ENCODE measurements around the gene FRMD4A. TPM values are rescaled to one million over a fixed set of nuclear protein-coding genes. Genes with fewer than 3 reads are reported as not detected.

FRMD4A gene
- polyA plus RNA-seq, 4 donors, result 59.5 to 85.2 (median 76.5) TPM

- DNase-seq (ENCODE audit: low read depth in 4 of 4, low spot score in 3 of 4), result no peak
Observed at GRCh38 chr10:13650961-13651360, 679.8 kb downstream of the FRMD4A start.

DNA sequence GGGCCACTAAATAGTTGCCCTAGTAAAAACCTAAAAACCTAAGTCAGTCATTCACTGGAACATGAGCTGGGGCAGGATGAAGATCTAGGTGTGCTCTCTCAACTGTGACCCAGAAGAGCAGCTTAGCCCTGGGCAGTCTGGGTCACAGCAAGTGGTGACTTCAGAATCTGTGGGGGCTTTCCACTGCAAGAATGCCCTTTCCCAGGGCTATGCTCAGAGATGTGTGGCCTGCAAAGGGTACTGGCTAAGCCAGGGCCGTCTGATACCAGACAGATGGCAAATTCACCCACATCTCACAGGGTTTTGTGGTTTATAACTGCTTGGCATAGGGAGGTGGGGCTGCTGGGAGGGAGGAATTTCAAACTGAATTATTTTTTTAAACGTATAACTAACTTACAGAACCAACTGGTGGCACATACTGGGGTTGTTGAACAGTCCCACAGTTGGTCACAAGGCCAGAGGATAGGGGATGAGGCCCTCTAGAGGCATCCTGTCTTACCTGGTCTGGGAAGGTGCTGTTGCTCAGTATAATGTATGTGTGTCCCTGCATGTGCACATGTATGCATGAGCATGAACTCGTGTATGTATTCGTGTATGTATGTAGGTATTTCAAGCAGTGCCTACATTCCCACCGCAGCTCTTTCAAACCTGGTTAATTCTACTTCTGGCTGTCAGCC lies 680.7 kb downstream of the FRMD4A start:
- DNase-seq (ENCODE audit: low read depth in 4 of 4, low spot score in 3 of 4), result no peak

- no peak for DNase-seq (ENCODE audit: low read depth in 4 of 4, low spot score in 3 of 4)
Observed at GRCh38 chr10:13648425-13648824, 682.3 kb downstream of the FRMD4A start.

DNA sequence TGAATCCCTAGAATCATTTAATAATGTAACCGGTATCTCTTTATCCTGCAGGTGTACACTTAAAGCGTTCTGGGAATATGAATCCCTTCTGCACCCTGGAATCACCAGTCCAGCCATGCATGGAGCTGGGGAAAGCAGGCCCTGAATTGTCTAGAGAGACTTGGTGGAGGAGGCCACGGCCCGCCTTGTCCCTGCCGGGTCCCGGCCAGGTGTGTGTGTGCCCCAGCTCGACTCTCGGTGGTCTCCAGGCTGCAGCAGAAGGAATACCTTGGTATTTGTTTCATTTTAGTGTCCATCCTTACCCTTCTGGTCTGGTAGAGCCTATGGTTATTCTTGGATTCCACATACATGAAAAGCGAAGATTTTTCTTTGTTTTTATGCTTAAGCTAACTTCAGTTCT lies 685.9 kb downstream of the FRMD4A start:
- no peak for DNase-seq (ENCODE audit: low read depth in 4 of 4, low spot score in 3 of 4)

DNA sequence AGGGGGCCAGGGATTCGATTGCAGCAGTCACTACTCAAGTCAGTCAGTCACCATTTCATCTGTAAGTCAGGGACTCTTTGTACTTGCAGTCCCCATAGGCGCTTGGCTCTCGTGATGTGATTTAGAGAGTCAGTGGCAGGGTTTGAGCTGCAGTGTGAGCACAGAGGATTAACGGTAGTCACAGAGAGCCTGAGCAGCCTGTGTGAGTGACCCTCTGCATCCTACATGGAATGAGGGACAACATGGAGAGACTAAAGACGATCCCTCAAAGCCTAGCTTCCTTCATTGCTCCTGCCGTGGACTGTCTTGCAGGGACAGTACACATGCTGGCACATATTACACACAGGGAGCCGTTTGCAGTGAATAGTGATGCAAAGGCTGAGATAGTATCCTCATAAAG lies 687.7 kb downstream of the FRMD4A start:
- no peak for DNase-seq (ENCODE audit: low read depth in 4 of 4, low spot score in 3 of 4)

DNA sequence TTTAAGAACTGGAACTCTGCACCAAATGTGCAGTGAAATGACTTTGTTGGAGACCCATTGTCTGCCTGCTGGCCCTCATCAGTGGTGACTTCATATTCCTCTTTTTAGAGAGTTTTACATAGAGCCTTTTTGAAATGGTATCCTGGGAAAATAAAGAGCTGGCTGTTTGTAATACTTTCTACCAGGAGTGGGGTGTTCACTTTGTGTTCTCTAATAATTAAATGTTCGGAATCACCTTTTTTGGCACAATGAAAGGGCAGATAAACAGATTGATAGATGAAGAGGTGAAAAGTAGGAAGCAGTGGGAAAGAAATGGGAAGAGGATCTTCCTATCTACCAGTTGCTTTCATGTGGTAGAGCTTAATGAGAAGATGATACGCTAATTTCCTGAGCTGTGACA lies 688.4 kb downstream of the FRMD4A start:
- no peak for DNase-seq (ENCODE audit: low read depth in 4 of 4, low spot score in 3 of 4)

DNA sequence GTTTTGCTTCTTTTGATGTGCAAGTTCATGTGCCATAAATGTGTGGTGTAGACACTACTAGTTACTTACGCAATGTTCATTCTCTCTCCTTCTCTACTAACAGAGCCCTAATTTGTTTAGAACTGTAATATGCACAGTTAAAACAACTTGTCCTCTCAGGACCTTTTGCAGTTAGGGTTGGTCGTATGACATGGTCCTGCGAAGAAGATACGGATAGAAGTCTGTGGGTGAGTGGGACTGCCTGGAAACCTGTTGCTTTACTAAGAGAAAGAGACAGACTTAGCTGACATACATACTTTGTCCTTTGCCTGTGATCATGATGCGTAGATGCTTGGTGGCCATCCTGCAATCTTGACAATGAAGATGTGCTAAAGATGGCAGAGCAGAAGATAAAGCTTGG lies 692.8 kb downstream of the FRMD4A start:
- DNase-seq (ENCODE audit: low read depth in 4 of 4, low spot score in 3 of 4), result no peak

DNA sequence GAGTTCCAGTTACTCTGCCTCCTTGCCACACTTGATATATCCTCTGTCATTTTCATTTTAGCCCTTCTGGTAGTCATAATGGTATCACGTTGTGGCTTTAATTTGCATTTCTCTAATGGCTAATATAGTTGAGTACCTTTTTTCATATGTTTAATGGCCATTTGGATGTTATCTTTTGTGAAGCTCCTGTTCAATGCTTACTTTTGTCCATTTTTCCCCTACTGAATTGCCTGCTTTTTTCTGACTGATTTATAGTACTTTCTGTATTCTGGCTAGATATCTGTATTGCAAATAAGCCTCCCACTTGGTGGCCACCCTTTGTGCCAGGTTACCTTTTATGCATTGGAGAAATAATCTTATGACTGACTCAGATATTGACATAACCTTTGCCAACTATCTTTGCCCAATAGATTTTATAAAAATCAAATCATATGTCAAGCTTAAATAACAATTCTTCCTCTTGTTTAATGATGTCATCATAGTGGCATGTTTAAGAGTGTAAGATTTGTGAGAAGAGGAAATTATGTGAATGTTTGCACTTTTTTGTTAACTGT lies 693.3 kb downstream of the FRMD4A start:
- DNase-seq (ENCODE audit: low read depth in 4 of 4, low spot score in 3 of 4), result no peak

DNA sequence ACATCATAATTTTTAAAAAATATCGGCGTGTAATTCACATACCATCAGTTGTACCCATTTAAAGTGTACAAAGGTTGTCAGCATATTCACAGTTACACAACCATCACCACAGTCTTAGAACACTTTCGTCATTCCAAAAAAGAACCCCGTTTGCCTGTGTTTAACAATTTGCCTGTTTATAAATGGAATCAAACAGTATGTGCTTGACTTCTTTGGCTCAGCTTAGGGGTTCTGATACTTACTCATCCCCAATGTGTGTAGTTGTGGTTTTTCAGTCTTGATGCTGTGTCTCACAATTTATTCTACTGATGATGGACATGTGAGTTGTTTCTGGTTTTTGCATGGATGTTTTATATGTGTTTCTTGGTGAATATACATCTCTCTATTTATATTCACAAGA lies 693.9 kb downstream of the FRMD4A start:
- DNase-seq (ENCODE audit: low read depth in 4 of 4, low spot score in 3 of 4), result no peak

DNA sequence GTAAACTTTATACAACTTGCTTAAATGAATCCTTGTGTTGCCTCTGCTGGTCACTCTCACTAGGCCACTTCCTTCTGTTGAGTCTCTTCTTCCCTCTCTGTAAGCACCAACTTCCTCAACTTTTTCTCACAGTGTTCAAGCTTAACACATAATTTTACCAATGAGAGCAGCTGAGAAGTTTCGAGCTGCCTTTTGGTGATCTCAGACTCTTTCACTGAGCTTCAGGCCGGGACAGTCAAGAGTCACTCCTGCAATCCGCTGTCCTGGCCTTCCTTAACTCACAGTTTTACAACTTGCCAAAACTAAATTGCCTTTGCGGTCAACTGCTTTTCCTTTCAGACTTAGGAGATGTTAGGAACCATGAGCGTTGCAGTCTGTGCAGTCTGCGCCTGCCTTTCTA lies 696.5 kb downstream of the FRMD4A start:
- DNase-seq (ENCODE audit: low read depth in 4 of 4, low spot score in 3 of 4), result no peak

DNA sequence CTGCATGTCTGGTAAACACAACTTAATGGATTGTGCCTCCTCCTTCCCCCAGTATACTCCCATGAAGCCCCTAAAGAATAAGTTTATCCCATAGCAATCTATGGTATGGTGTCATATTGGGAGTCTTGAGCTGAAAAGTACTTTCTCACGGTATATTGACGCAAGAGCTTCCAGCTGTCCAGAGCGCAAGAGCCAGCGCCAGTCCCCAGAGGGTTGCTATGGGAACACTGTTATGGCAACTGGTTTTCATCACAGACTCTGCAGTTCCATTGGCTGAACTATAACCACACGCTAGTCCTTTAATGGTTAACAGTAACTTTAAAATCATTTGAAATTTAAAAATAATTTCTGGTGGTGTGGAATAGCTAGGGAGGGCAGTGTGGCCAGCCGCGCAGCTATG lies 697.0 kb downstream of the FRMD4A start:
- DNase-seq (ENCODE audit: low read depth in 4 of 4, low spot score in 3 of 4), result peak in 1 of 4 donors; percentile 42

DNA sequence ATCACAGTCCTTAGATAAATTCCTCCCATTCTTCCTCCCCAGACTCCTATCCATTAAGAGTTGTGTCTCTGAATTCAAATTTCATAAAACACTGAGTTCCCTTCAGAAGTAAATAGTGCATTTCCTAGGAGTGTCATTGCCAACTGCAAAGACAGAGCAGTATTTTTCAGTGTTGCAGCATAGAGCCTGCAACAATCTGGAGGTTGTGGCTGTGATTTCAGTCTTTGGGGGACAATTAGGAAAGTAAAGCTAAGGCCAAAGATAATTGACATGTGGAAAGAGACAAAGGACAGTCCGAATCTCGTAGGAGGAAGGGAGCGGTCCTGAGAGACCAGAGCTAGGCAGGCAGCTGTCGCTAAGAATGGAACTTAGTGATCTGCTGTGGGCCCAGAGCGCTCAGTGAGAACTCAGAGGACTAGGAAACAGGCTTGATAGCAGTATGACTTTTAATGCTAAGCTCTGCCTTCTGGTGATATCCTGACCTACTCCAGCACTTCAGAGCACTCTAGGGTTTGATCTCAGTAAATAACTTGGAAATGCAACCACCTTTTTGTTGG lies 697.8 kb downstream of the FRMD4A start:
- no peak for DNase-seq (ENCODE audit: low read depth in 4 of 4, low spot score in 3 of 4)

DNA sequence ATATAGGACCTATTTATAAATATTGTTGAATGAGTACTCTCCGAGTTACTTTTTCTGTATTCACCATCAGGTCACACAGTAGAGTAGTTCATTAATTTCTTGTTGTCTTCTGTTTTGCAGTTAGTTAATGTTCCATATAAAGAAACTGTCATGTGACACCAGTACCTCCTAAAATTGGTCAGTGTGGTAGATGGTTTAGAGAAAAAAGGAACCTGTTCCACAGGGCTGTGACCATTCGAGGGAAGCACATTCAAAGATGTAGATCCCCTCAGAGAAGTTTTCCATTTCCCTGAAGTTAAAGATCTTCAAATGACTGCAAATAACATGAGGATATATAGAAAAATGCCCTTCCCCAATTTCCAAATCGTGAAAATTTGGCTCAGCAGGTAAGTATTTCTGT lies 698.3 kb downstream of the FRMD4A start:
- no peak for DNase-seq (ENCODE audit: low read depth in 4 of 4, low spot score in 3 of 4)

DNA sequence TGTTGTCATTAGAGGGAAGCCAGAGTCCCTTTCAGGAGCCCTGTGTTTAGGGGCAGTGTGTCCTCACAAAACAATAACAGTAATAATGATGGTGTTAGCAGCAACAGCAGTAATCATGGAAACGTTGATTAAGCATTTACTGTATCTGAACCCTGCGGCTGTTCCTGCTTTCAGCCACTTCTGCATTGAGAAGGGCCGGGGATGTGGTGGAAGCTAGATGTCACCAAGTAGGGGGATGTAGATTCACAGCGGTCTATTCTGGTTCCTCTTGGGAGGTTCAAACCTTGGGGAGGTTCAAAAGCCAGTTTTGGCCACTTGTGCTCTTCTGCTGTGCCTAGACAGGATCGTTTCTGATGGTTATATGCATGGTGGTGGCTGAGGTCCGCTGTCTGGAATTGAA lies 699.1 kb downstream of the FRMD4A start:
- DNase-seq (ENCODE audit: low read depth in 4 of 4, low spot score in 3 of 4), result no peak

- DNase-seq (ENCODE audit: low read depth in 4 of 4, low spot score in 3 of 4), result no peak
Observed at GRCh38 chr10:13630231-13630630, 700.5 kb downstream of the FRMD4A start.

GRCh38 chr10:13629116-13629515 lies 701.6 kb downstream of the FRMD4A start:
- DNase-seq (ENCODE audit: low read depth in 4 of 4, low spot score in 3 of 4), result no peak

- DNase-seq (ENCODE audit: low read depth in 4 of 4, low spot score in 3 of 4), result no peak
Observed at GRCh38 chr10:13628661-13629060, 702.1 kb downstream of the FRMD4A start.

DNA sequence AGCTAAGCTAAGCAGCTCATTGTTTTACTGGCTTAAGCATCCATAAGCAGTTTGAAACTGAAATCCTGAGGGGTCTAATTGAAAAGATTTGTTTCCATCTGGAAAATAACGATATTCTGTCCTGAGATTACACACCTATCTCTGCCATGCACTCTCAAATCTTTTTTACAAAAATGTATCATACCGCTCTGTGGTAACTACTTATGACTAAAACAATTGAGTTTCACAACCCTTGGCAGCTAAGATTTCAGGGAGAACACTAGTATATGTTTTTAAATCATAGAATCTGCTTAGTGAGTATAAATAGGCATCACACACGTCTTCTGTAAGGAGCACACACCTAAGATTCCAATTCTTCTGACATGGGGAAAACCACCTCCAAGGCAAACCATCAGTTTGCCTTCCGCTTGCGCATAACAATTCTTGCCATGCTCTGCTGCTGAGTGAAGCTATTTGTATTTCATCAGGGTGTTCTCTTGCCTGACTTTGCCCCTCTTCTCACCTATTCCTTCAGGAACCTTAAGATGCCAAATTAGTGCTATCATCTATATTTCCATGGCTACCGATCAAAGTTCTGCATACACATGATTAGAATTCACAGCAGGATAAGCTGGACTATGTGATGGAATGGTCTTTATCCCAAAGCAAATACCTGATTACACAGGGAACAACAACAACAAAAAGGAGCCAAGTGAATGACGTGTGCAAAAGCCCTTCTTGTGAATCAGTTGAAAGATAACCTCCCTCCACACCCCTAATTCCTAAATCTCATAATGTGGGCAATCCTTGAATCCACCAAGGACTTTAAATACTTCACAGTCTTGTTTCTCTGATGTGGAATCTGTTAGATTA lies 703.0 kb downstream of the FRMD4A start:
- DNase-seq (ENCODE audit: low read depth in 4 of 4, low spot score in 3 of 4), result no peak

DNA sequence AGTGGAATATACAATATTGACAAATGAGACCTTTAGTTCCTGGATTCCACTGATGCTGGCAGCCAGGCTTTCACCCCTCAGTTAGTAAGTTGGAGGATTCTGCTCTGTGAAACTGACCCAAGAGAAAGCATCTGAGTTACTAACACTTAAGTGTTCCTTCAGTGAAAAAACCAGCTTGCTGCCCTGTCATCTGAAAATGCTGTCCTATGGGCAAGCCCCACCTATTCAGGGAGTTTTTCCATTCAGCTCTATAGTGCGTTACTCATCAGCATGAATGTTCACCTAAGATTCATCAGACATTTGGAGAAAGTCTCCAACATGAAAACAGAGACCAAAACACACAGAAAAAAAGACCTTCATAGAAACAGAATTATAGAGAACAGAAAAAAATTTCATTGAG lies 706.1 kb downstream of the FRMD4A start:
- no peak for DNase-seq (ENCODE audit: low read depth in 4 of 4, low spot score in 3 of 4)

- no peak for DNase-seq (ENCODE audit: low read depth in 4 of 4, low spot score in 3 of 4)
Observed at GRCh38 chr10:13621931-13622330, 708.8 kb downstream of the FRMD4A start.

GRCh38 chr10:13617116-13617515 lies 713.6 kb downstream of the FRMD4A start:
- DNase-seq (ENCODE audit: low read depth in 4 of 4, low spot score in 3 of 4), result no peak
